Measurements from ENCODE around the gene KRT17.
A peak's percentile ranks its signal among the peaks of the same experiment; 100 is the strongest.
"Not testable (repeated sequence)": the region's sequence is repeated elsewhere in the genome, so short reads cannot be mapped to it uniquely, and the experiment has no call there.

The KRT17 gene

GRCh38 chr17:41633556-41634199 is 9.3 kb upstream of the KRT17 start:
- no peak for DNase-seq

- DNase-seq: no peak
Measured at GRCh38 chr17:41632482-41633105, 8.2 kb upstream of the KRT17 start.

GRCh38 chr17:41631898-41632285 is 7.5 kb upstream of the KRT17 start:
- DNase-seq: no peak

- no peak for DNase-seq
Measured at GRCh38 chr17:41631025-41631897, 6.9 kb upstream of the KRT17 start.

GRCh38 chr17:41629826-41630670 is 5.7 kb upstream of the KRT17 start:
- DNase-seq: no peak

- no peak for DNase-seq
Measured at GRCh38 chr17:41629316-41629715, 4.9 kb upstream of the KRT17 start.

- DNase-seq: peak; percentile 70 to 84
Measured at GRCh38 chr17:41628621-41629255, 4.4 kb upstream of the KRT17 start.

GRCh38 chr17:41628073-41628370 is 3.6 kb upstream of the KRT17 start:
- not testable (repeated sequence) for DNase-seq

GRCh38 chr17:41627316-41628072 is 3.1 kb upstream of the KRT17 start:
- no peak for DNase-seq

GRCh38 chr17:41626914-41627295 is 2.5 kb upstream of the KRT17 start:
- DNase-seq: not testable (repeated sequence)

- DNase-seq: not testable (repeated sequence)
Measured at GRCh38 chr17:41626028-41626913, 1.9 kb upstream of the KRT17 start.

GRCh38 chr17:41625602-41626001 is 1.2 kb upstream of the KRT17 start:
- no peak for DNase-seq

- DNase-seq: not testable (repeated sequence)
Measured at GRCh38 chr17:41623184-41623861, 1.1 kb downstream of the KRT17 start.

- not testable (repeated sequence) for DNase-seq
Measured at GRCh38 chr17:41622340-41623183, 1.8 kb downstream of the KRT17 start.

GRCh38 chr17:41621916-41622315 is 2.5 kb downstream of the KRT17 start:
- no peak for DNase-seq

GRCh38 chr17:41621435-41621817 is 2.9 kb downstream of the KRT17 start:
- not testable (repeated sequence) for DNase-seq

- no peak for DNase-seq
Measured at GRCh38 chr17:41620583-41621434, 3.6 kb downstream of the KRT17 start.

- not testable (repeated sequence) for DNase-seq
Measured at GRCh38 chr17:41619927-41620582, 4.3 kb downstream of the KRT17 start.
